Muscle of leg (tissue), 16 donors: ENCODE data around the gene MDH2. TPM values are rescaled to one million over a fixed set of nuclear protein-coding genes. Genes with fewer than 3 reads are reported as not detected.
"Not testable (repeated sequence)": the region's sequence is repeated elsewhere in the genome, so short reads cannot be mapped to it uniquely, and the experiment has no call there.

Experiments
- DNase-seq: peaks from one replicate; pipeline ENCODE4 v3.0.0; 2013
- H3K27ac ChIP-seq: one replicate; pipeline ENCODE4 v1.5.1; 2013; ENCODE audit warnings: mild to moderate bottlenecking, low read length, control low read depth
- H3K27me3 ChIP-seq: one replicate; pipeline ENCODE4 v1.6.1; 2013; ENCODE audit warnings: low read length; ENCODE audit not compliant: control insufficient read depth, insufficient read depth
- H3K36me3 ChIP-seq: one replicate; pipeline ENCODE4 v1.6.1; 2013; ENCODE audit warnings: low read length; ENCODE audit not compliant: control insufficient read depth, insufficient read depth
- H3K4me1 ChIP-seq: one replicate; pipeline ENCODE4 v1.6.1; 2013; ENCODE audit warnings: low read length; ENCODE audit not compliant: control insufficient read depth, insufficient read depth
- H3K4me3 ChIP-seq: one replicate; pipeline ENCODE4 v1.5.1; 2013; ENCODE audit warnings: low read length, control low read depth
- H3K9me3 ChIP-seq: replicated peaks from 2 replicates; pipeline ENCODE4 v1.6.1; 2013; ENCODE audit warnings: low read depth, low read length; ENCODE audit not compliant: control insufficient read depth
- WGBS: methylation state at CpG from one replicate; pipeline ENCODE4 v1.1.5; 2013; ENCODE audit warnings: missing lambda C conversion rate; ENCODE audit not compliant: insufficient coverage; 5-methylcytosine and 5-hydroxymethylcytosine counted together
- long read RNA-seq, 11 donors: transcript quantifications; one replicate each; lab custom pipeline, GENCODE V29; 2026
- polyA plus RNA-seq, 8 donors: library from polyadenylated mRNA; unstranded; fragments of 120-200 nt; gene quantifications; one replicate each; pipeline versions ENCODE4 v1.2.1 to v1.2.3, GENCODE V29; 2013; ENCODE audit warnings: inconsistent platforms in 1 of 8, low replicate concordance in 1 of 8; ENCODE audit not compliant: insufficient read length in 8 of 8, insufficient read depth in 1 of 8
- total RNA-seq: library from RNA; stranded (reverse); fragments of 120-200 nt; gene quantifications from one replicate; pipeline ENCODE4 v1.2.4, GENCODE V29; 2013

MDH2 gene, protein sequence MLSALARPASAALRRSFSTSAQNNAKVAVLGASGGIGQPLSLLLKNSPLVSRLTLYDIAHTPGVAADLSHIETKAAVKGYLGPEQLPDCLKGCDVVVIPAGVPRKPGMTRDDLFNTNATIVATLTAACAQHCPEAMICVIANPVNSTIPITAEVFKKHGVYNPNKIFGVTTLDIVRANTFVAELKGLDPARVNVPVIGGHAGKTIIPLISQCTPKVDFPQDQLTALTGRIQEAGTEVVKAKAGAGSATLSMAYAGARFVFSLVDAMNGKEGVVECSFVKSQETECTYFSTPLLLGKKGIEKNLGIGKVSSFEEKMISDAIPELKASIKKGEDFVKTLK
- 59.8 TPM for total RNA-seq
- polyA plus RNA-seq: 100 to 1,000 TPM; 194 to 272 (median 248) TPM
- long read RNA-seq, donor 1, transcript MDH2-201 (9 exons, 2,209 nt): major isoform, 37 of 53 reads
- long read RNA-seq, donor 1, partial matches to known transcripts: 13 of 53 reads
- long read RNA-seq, donor 1, other reads (novel, unspliced or antisense): 0 of 53 reads
- long read RNA-seq, donor 2, transcript MDH2-201 (9 exons, 2,209 nt): major isoform, 10 of 11 reads
- long read RNA-seq, donor 2, partial matches to known transcripts: 0 of 11 reads
- long read RNA-seq, donor 2, other reads (novel, unspliced or antisense): 0 of 11 reads
- long read RNA-seq, donor 3, transcript MDH2-201 (9 exons, 2,209 nt): major isoform, 93 of 160 reads
- long read RNA-seq, donor 3, partial matches to known transcripts: 63 of 160 reads
- long read RNA-seq, donor 3, other reads (novel, unspliced or antisense): 0 of 160 reads
- long read RNA-seq, donor 4, transcript MDH2-201 (9 exons, 2,209 nt): major isoform, 43 of 117 reads
- long read RNA-seq, donor 4, transcript MDH2-206 (4 exons, 551 nt): minor isoform, 13 of 117 reads
- long read RNA-seq, donor 4, transcript MDH2-204 (8 exons, 2,020 nt): minor isoform, 7 of 117 reads
- long read RNA-seq, donor 4, partial matches to known transcripts: 53 of 117 reads
- long read RNA-seq, donor 4, other reads (novel, unspliced or antisense): 0 of 117 reads
- long read RNA-seq, donor 5, transcript MDH2-204 (8 exons, 2,020 nt): minor isoform, 13 of 309 reads
- long read RNA-seq, donor 5, transcript MDH2-201 (9 exons, 2,209 nt): major isoform, 142 of 309 reads
- long read RNA-seq, donor 5, transcript MDH2-206 (4 exons, 551 nt): minor isoform, 7 of 309 reads
- long read RNA-seq, donor 5, partial matches to known transcripts: 136 of 309 reads
- long read RNA-seq, donor 5, other reads (novel, unspliced or antisense): 10 of 309 reads
- long read RNA-seq, donor 6, transcript MDH2-201 (9 exons, 2,209 nt): major isoform, 113 of 270 reads
- long read RNA-seq, donor 6, transcript MDH2-206 (4 exons, 551 nt): minor isoform, 10 of 270 reads
- long read RNA-seq, donor 6, transcript MDH2-204 (8 exons, 2,020 nt): minor isoform, 9 of 270 reads
- long read RNA-seq, donor 6, partial matches to known transcripts: 108 of 270 reads
- long read RNA-seq, donor 6, other reads (novel, unspliced or antisense): 30 of 270 reads
- long read RNA-seq, donor 7, transcript MDH2-201 (9 exons, 2,209 nt): major isoform, 87 of 167 reads
- long read RNA-seq, donor 7, transcript MDH2-204 (8 exons, 2,020 nt): minor isoform, 7 of 167 reads
- long read RNA-seq, donor 7, partial matches to known transcripts: 70 of 167 reads
- long read RNA-seq, donor 7, other reads (novel, unspliced or antisense): 0 of 167 reads
- long read RNA-seq, donor 8, transcript MDH2-201 (9 exons, 2,209 nt): major isoform, 58 of 87 reads
- long read RNA-seq, donor 8, transcript MDH2-206 (4 exons, 551 nt): minor isoform, 5 of 87 reads
- long read RNA-seq, donor 8, partial matches to known transcripts: 20 of 87 reads
- long read RNA-seq, donor 8, other reads (novel, unspliced or antisense): 0 of 87 reads
- long read RNA-seq, donor 9, transcript MDH2-201 (9 exons, 2,209 nt): major isoform, 52 of 142 reads
- long read RNA-seq, donor 9, transcript MDH2-206 (4 exons, 551 nt): minor isoform, 6 of 142 reads
- long read RNA-seq, donor 9, transcript MDH2-204 (8 exons, 2,020 nt): minor isoform, 5 of 142 reads
- long read RNA-seq, donor 9, partial matches to known transcripts: 79 of 142 reads
- long read RNA-seq, donor 9, other reads (novel, unspliced or antisense): 0 of 142 reads
- long read RNA-seq, donor 10, transcript MDH2-201 (9 exons, 2,209 nt): major isoform, 89 of 152 reads
- long read RNA-seq, donor 10, partial matches to known transcripts: 54 of 152 reads
- long read RNA-seq, donor 10, other reads (novel, unspliced or antisense): 0 of 152 reads
- long read RNA-seq, donor 11, transcript MDH2-201 (9 exons, 2,209 nt): major isoform, 64 of 103 reads
- long read RNA-seq, donor 11, partial matches to known transcripts: 35 of 103 reads
- long read RNA-seq, donor 11, other reads (novel, unspliced or antisense): 0 of 103 reads

DNA sequence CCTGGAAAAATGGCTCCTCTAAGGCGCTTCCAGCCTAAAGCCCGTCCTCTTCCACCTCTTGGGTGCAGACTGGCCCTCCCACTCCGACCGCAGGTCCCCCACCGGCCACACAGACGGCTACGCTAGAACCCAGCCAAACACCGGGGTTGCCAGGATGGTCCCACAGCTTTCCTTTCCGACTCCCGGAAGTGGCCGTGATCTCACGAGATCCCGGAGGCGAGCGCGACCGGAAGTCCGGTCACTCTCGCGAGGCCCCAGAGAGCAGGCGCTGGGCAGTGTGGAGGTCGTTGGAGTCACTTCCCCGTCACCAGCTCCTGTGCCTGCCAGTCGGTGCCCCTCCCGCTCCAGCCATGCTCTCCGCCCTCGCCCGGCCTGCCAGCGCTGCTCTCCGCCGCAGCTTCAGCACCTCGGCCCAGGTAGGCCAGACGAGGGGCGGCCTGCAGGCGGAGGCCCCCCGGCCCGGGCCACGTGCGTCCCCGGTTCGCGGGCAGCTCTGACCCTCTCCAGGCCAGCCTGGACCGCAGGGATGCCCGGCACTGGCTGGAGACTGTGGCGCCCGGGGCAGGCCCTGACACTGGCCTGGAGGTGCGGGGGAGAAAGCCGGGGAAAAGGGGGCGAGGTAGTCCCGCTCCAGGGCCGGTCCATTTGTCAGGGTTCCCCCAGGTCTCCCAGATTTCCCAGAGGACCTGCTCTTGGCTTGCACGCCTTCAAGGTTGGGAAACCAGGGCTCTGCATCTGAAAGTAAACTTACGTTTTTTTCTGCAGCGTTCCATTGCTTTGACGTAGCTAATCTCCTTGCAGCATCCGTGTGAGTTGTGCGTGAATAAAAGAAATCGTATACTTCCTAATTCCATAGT is at the start of gene MDH2, which contains the start of gene STYXL1:
Gene MDH2, plus strand, starts transcription at position 296 of the 857 bp plus-strand sequence. Its CDS starts 55 bp downstream, at position 351.
Gene STYXL1, minus strand, starts transcription at position 190 of the 857 bp plus-strand sequence. CDS start 17,477 bp downstream, outside the sequence.
- Histone ChIP-seq H3K36me3 (peaks cover 9% of the 10 kb centered on the region), H3K9me3 (no peaks in the 10 kb centered on the region), H3K27me3 (no peaks in the 10 kb centered on the region), H3K4me3 (peak within 1 kb of the TSS; percentile 100), H3K4me1 (peaks cover 14% of the 10 kb centered on the region), H3K27ac (peak within 1 kb of the TSS; percentile 94)
- WGBS: under 1% methylated on average over 48 of the region's 58 CpGs
- DNase-seq: peak; percentile 98

DNA sequence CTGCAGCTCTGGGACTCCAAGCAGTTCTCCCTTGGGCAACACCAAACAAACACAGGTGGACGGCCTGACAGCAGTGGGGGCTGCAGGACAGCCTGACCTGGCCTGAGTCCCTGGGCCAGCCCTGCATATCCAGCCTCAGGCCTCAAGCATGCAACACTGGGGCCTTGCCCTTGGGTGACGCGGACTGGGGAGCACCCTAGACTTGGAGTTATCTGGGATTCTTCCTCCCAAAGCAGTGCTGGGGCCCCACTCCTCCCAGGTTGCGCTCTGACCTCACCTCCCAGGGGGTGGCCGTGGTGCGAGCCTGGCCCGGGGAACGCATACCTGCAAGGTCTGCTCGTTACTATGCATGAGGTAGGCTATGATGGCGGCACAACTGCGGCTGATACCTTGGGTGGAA is 47.3 kb upstream of the MDH2 start:
- Histone ChIP-seq H3K27ac (no peak overlapping the region), H3K4me1 (no peaks in the 10 kb centered on the region), H3K27me3 (no peaks in the 10 kb centered on the region), H3K4me3 (no peak overlapping the region), H3K36me3 (peaks cover 48% of the 10 kb centered on the region), H3K9me3 (no peaks in the 10 kb centered on the region)
- DNase-seq: no peak
- 86% methylated on average over 10 of the region's 11 CpGs for WGBS

DNA sequence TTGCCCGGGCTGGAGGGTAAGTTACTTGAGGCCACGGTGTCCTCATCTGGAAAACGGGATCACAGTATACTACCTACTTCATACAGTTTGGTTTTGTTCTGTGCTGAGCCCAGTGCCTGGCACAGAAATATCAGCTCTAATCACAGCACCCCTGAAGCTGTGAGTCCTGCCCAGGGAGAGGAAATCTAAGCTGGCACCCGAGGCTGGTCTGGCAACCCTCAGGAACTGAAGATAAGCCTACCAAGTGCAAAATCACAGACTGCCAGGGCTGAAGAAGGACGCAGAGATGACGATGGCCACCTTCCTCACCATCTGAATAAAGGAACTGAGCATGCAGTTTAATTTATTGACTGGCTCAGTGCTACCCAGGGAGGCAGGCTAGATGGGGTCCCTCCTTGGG is 45.8 kb upstream of the MDH2 start:
- no peak for DNase-seq
- H3K4me3 ChIP-seq: no peak overlapping the region
- H3K9me3 ChIP-seq: no peaks in the 10 kb centered on the region
- no peak overlapping the region for H3K27ac ChIP-seq
- H3K36me3 ChIP-seq: peaks cover 42% of the 10 kb centered on the region
- H3K27me3 ChIP-seq: no peaks in the 10 kb centered on the region
- H3K4me1 ChIP-seq: no peaks in the 10 kb centered on the region
- 92% methylated on average over 3 of the region's 6 CpGs for WGBS

DNA sequence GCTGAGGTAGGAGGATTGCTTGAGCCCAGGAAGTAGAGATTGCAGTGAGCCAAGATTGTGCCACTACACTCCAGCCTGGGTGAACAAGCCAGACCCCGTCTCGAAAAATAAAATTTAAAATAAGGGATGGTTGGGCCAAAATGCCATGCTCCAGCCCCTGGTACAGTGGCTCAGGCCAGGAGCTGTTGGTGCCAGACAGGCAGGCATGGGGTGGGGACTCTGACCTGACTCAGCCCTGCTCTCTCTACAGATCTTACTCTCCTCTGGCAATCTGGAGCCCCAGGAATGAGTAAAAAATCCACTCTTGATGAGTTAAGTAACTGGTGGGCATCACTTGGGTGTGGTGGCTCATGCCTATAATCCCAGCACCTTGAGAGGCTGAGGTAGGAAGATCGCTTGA is 45.1 kb upstream of the MDH2 start:
- H3K4me1 ChIP-seq: no peaks in the 10 kb centered on the region
- H3K27ac ChIP-seq: no peak overlapping the region
- H3K36me3 ChIP-seq: peaks cover 42% of the 10 kb centered on the region
- 80% methylated on average over 1 of the region's 3 CpGs for WGBS
- H3K27me3 ChIP-seq: no peaks in the 10 kb centered on the region
- no peak for DNase-seq
- no peak overlapping the region for H3K4me3 ChIP-seq
- no peaks in the 10 kb centered on the region for H3K9me3 ChIP-seq

DNA sequence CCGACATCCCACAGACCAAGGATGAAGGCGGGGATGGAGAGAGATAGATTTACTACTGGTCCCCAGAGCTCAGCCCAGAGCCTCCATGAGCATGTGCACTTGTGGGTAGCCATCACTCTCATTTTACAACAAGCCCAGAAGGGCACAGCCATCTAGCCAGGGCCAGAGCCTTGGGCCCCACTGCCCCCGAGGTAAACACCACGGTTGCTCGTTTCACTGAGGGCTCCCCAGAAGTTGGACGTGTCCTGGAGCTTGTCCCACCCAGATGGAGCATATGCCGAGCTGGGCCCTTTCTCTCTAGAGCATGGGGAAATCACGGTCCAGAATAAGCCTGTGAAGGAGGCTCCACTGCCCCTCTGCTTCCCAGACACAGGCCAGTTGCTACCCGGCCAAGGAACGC is 44.6 kb upstream of the MDH2 start:
- Histone ChIP-seq H3K9me3 (no peaks in the 10 kb centered on the region), H3K27ac (no peak overlapping the region), H3K36me3 (peaks cover 42% of the 10 kb centered on the region), H3K4me3 (no peak overlapping the region), H3K4me1 (no peaks in the 10 kb centered on the region), H3K27me3 (no peaks in the 10 kb centered on the region)
- 95% methylated on average over 8 of the region's 10 CpGs for WGBS
- DNase-seq: no peak

DNA sequence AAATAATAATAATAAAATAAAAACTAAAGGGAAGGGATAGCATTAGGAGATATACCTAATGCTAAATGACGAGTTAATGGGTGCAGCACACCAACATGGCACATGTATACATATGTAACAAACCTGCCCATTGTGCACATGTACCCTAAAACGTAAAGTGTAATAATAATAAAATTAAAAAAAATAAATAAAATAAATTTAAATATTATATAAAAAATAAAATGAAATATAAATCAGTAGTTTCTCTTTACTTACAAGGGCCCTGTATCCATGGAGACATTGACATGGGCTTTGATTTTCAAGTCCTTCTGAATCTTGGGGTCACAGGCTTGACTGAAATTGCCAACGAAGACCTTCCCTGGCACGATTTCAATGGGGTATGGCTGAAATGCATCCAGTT is 42.9 kb upstream of the MDH2 start:
- not testable (repeated sequence) for H3K9me3 ChIP-seq, H3K27ac ChIP-seq, H3K27me3 ChIP-seq, DNase-seq, H3K4me1 ChIP-seq, H3K4me3 ChIP-seq
- WGBS: 72% methylated on average over 2 of the region's 4 CpGs
- H3K36me3 ChIP-seq: peaks cover 37% of the 10 kb centered on the region

DNA sequence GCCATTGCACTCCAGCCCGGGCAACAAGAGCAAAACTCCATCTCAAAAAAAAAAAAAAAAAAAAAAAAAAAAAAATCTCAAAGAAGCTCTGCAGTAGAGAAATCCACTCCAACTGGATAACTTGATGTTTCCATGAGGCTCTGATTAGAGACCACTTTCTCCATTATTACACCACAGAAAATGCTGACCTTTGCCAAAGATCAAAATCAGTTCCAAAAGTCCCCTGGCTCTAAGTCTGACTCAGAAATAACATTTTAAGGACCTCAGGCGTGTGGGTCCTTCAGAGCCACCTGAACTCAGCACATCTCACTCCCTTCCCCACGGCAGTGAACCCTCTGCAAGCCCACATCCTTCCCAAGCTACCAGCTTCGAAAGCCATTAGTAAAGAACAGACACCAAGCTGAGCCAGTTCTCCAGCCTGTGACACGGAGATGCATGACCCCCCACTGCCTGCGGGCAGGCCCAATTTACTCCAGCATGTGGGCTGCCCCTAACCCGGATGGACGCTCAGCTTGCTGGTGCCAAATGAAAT is 39.7 kb upstream of the MDH2 start:
- WGBS: 79% methylated on average over 7 of the region's 8 CpGs
- H3K27ac ChIP-seq: no peak overlapping the region

More for the DNA sequence above, 39.7 kb upstream of the MDH2 start:
- Histone ChIP-seq H3K9me3 (no peaks in the 10 kb centered on the region), H3K27me3 (no peaks in the 10 kb centered on the region), H3K36me3 (peaks cover 17% of the 10 kb centered on the region), H3K4me1 (peaks cover 23% of the 10 kb centered on the region), H3K4me3 (no peak overlapping the region)
- DNase-seq: no peak
